Chondrocyte (in vitro differentiated cells): ENCODE measurements around the gene KDM3A. TPM values are rescaled to one million over a fixed set of nuclear protein-coding genes. Genes with fewer than 3 reads are reported as not detected.

Experiments used
- DNase-seq: peaks from one replicate; pipeline ENCODE4 v3.0.0; 2021; ENCODE audit warnings: mixed read lengths, low spot score
- H3K27ac Mint-ChIP-seq: one replicate; pipeline ENCODE4 v1.8.0; 2021; ENCODE audit warnings: mild to moderate bottlenecking, moderate library complexity, mixed read lengths; ENCODE audit not compliant: unreplicated experiment
- H3K27me3 Mint-ChIP-seq: 2 replicates; pipeline ENCODE4 v1.8.0; 2021; ENCODE audit warnings: low read depth, mixed read lengths
- H3K36me3 Mint-ChIP-seq: 2 replicates; pipeline ENCODE4 v1.8.0; 2021; ENCODE audit warnings: low read depth, mixed read lengths
- H3K4me1 Mint-ChIP-seq: 2 replicates; pipeline ENCODE4 v1.8.0; 2021; ENCODE audit warnings: low read depth, mild to moderate bottlenecking, mixed read lengths
- H3K4me3 Mint-ChIP-seq: one replicate; pipeline ENCODE4 v1.8.0; 2021; ENCODE audit warnings: mild to moderate bottlenecking, moderate library complexity, mixed read lengths; ENCODE audit not compliant: unreplicated experiment
- H3K9me3 Mint-ChIP-seq: 2 replicates; pipeline ENCODE4 v1.8.0; 2021; ENCODE audit warnings: low read depth, mixed read lengths
- long read RNA-seq: library from polyadenylated mRNA; stranded (forward); transcript quantifications from one replicate; pipeline ENCODE4 v2.0.0, GENCODE V29; 2021
- total RNA-seq: library from RNA; stranded (reverse); gene quantifications from 3 replicates; pipeline ENCODE4 v1.2.1, GENCODE V29; 2021
- TF ChIP-seq, protein P1 (sequence below): fragments of 200-600 bp; sonication (generic); IDR thresholded peaks from 2 replicates; pipeline ENCODE4 v1.5.0; 2021; ENCODE audit warnings: antibody characterized with exemption, mild to moderate bottlenecking, moderate library complexity

The KDM3A gene, protein sequence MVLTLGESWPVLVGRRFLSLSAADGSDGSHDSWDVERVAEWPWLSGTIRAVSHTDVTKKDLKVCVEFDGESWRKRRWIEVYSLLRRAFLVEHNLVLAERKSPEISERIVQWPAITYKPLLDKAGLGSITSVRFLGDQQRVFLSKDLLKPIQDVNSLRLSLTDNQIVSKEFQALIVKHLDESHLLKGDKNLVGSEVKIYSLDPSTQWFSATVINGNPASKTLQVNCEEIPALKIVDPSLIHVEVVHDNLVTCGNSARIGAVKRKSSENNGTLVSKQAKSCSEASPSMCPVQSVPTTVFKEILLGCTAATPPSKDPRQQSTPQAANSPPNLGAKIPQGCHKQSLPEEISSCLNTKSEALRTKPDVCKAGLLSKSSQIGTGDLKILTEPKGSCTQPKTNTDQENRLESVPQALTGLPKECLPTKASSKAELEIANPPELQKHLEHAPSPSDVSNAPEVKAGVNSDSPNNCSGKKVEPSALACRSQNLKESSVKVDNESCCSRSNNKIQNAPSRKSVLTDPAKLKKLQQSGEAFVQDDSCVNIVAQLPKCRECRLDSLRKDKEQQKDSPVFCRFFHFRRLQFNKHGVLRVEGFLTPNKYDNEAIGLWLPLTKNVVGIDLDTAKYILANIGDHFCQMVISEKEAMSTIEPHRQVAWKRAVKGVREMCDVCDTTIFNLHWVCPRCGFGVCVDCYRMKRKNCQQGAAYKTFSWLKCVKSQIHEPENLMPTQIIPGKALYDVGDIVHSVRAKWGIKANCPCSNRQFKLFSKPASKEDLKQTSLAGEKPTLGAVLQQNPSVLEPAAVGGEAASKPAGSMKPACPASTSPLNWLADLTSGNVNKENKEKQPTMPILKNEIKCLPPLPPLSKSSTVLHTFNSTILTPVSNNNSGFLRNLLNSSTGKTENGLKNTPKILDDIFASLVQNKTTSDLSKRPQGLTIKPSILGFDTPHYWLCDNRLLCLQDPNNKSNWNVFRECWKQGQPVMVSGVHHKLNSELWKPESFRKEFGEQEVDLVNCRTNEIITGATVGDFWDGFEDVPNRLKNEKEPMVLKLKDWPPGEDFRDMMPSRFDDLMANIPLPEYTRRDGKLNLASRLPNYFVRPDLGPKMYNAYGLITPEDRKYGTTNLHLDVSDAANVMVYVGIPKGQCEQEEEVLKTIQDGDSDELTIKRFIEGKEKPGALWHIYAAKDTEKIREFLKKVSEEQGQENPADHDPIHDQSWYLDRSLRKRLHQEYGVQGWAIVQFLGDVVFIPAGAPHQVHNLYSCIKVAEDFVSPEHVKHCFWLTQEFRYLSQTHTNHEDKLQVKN (N-terminal part only)
- 31.3 to 49.3 TPM (median 47.7 TPM) in 3 replicates for total RNA-seq
- long read RNA-seq, full-length matches to known transcripts = 26 of 47 reads
- long read RNA-seq, partial matches to known transcripts = 11 of 47 reads
- long read RNA-seq, other reads (novel, unspliced or antisense) = 10 of 47 reads

DNA sequence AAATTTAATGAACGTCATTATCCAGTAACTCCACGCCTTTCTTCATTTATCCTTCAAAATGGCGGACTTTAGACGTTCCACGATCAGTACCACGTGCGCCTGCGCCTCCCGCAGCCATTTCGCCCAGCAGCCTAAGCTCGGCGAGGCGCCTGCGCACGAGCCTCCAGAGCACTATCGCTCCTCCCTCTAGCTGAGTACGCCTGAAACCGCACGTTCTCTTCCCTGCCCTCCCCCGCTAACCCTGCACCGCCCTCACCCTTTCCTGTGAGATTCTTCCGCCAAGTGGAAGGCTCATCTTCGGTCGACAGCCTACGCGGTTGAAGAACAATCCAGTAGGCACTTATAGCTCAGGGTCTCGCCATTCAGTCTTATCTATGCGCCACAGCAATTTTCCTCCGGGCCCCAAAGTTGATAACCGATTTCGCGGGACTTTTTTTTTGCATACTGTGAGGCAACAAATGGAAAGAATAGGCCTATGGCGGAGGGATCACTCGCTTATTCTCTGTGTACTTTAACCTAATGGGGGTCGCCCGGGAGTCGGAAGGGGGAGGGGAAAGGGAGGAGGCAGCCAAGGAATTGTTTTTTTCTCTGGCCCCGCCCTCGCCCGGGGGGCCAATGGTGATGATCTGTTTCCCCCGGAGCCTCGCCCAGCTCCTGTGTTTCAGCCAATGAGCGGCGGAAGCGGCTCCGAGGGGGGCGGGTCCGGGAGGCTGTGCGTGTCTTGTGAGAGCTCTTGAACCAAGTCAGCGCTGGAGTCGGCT is at the start of gene KDM3A:
Gene KDM3A (plus strand): TSS at position 741 of the 761 bp plus-strand sequence. CDS start 677 bp downstream, outside the sequence.
- Mint-ChIP-seq H3K9me3 (peaks cover 21% of the 10 kb centered on the region), H3K4me3 (peak within 1 kb of the TSS; percentile 91), H3K36me3 (peaks cover 24% of the 10 kb centered on the region), H3K27me3 (no peaks in the 10 kb centered on the region), H3K4me1 (peaks cover 41% of the 10 kb centered on the region), H3K27ac (peak within 1 kb of the TSS; percentile 100)
- TF ChIP-seq, protein P1, sequence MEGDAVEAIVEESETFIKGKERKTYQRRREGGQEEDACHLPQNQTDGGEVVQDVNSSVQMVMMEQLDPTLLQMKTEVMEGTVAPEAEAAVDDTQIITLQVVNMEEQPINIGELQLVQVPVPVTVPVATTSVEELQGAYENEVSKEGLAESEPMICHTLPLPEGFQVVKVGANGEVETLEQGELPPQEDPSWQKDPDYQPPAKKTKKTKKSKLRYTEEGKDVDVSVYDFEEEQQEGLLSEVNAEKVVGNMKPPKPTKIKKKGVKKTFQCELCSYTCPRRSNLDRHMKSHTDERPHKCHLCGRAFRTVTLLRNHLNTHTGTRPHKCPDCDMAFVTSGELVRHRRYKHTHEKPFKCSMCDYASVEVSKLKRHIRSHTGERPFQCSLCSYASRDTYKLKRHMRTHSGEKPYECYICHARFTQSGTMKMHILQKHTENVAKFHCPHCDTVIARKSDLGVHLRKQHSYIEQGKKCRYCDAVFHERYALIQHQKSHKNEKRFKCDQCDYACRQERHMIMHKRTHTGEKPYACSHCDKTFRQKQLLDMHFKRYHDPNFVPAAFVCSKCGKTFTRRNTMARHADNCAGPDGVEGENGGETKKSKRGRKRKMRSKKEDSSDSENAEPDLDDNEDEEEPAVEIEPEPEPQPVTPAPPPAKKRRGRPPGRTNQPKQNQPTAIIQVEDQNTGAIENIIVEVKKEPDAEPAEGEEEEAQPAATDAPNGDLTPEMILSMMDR = no peak
- DNase-seq = peak; percentile 100

DNA sequence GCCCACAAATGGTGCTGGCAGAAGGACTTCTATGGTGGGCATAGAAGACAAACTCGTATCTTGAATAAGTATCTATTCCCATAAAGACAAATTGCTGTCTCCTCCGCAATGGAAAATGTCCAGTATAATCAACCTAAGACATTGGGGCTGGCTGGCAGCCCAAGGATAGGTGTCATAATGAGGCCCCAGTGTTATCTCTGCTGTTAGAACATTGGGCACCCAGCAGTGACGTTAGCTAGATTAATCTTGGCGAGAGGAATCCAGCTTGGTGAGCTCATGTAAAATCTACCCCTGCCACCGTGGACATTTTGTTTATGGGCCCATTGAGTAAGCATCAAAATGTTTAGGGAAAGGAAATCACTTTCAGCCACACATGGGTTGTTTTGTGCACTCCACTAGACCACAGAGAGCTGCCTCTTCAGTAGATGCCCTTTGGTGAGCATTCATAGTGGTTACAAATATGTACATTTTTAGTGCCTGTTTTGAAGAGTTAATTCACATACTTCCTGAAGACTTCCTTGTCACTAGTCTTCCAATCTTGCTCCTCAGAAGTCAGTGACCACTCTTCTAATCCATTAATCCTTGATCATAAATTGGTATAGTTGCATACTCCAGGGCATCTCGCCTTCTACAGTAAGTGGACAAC is 48.2 kb upstream of the KDM3A start:
- H3K4me1 Mint-ChIP-seq = no peaks in the 10 kb centered on the region
- H3K27ac Mint-ChIP-seq = no peak overlapping the region
- DNase-seq = no peak
- no peaks in the 10 kb centered on the region for H3K36me3 Mint-ChIP-seq
- peaks cover 14% of the 10 kb centered on the region for H3K9me3 Mint-ChIP-seq
- TF ChIP-seq, protein P1 = no peak
- H3K27me3 Mint-ChIP-seq = peaks cover 9% of the 10 kb centered on the region
- no peak overlapping the region for H3K4me3 Mint-ChIP-seq

DNA sequence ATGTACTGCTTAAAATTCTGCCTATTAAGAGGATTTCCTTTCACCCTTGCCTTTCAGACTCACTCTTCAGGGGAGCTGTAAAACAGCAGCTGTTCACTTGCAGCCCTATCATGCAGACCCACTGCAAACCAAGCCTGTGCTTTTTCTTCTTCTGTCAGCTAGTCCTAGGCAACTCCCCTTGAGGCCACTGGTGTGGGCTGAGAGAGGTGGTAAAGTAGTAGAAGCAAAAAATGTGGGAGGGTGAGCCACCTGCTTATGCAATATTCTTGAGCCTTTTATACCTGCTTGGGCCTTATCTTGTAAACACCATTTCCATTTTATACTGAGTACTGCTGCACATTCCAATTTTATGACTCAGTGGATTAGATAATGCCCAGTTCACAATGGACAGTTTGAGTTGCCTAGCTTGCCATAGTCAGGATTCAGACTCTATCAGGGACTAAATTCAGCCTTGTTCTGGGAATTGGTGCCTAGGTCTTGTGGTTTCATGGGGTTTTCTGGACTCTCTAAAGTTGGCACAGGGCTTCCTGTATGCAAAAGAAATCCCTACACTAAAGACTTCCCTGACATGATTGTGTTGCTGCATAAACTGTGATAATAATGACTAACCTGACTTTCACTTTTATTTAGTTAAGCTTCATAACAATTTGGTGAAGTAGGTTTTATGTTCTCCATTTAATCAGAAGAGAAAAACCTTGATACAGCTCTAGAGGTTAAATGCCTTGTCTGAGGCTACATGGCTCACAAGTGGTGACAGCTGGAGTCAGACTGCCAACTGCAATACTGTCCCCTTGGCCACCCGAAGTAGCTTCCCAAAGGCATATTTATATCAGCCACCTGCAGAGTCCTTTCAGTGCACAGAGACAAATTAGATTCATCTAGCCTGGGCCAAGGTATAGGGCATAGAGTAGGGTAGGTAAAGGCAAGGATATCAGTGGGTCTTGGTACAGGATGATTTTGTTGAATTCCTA is 47.4 kb upstream of the KDM3A start:
- Mint-ChIP-seq H3K4me3 (no peak overlapping the region), H3K4me1 (no peaks in the 10 kb centered on the region), H3K36me3 (no peaks in the 10 kb centered on the region), H3K27me3 (peaks cover 9% of the 10 kb centered on the region), H3K27ac (no peak overlapping the region), H3K9me3 (peaks cover 14% of the 10 kb centered on the region)
- TF ChIP-seq, protein P1 = no peak
- no peak for DNase-seq

DNA sequence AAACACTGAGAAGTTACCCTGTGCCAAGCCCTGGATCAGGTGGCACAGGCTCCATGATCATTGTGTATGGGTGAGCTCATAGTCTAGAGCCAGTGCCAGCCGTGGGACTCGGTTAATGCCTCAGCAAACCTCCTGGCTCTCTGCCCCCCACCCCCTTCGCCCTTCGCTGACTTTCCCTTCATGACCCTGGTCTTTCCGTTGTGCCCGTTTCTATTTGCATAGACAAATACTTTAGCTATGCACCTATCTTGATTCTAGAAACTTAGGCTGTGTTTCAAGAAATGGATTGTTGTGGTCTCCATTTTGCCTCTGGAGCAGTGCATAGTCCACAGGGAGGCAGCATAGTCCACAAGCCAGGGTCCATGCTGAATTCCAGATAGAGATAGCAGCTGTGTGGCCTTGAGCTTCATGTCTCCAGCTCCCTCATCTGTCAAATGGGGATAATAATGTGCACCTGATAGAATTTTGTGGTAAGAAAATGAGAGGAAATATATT is 44.8 kb upstream of the KDM3A start:
- TF ChIP-seq, protein P1 = peak; percentile 60
- Mint-ChIP-seq H3K27ac (no peak overlapping the region), H3K4me1 (peaks cover 7% of the 10 kb centered on the region), H3K27me3 (peaks cover 10% of the 10 kb centered on the region), H3K4me3 (no peak overlapping the region), H3K9me3 (peaks cover 3% of the 10 kb centered on the region), H3K36me3 (no peaks in the 10 kb centered on the region)
- DNase-seq = no peak
